OCI-LY1 (cell line): Measurements from ENCODE around the gene FARSA.

Experiments used
- H2AFZ ChIP-seq: fragments of 200-600 bp; sonication (generic), shearing (Covaris generic); 2 replicates; pipeline ENCODE4 v1.6.0; 2014; ENCODE audit warnings: antibody characterized with exemption, mild to moderate bottlenecking, low read length
- H3F3A ChIP-seq: fragments of 200-600 bp; sonication (generic), shearing (Covaris generic); 2 replicates; pipeline ENCODE4 v1.6.0; 2014; ENCODE audit warnings: mild to moderate bottlenecking, antibody characterized with exemption, low read length, moderate library complexity; ENCODE audit not compliant: insufficient read depth
- H3K27ac ChIP-seq: fragments of 200-600 bp; sonication (generic); 2 replicates; pipeline ENCODE4 v1.5.1; 2014; ENCODE audit warnings: low read length, mixed run types, mild to moderate bottlenecking, low read depth; ENCODE audit not compliant: poor library complexity, severe bottlenecking
- H3K27me3 ChIP-seq: fragments of 200-600 bp; sonication (generic); 2 replicates; pipeline ENCODE4 v1.6.0; 2014; ENCODE audit warnings: antibody characterized with exemption, mild to moderate bottlenecking, low read length, moderate library complexity; ENCODE audit not compliant: insufficient read depth
- H3K36me3 ChIP-seq: fragments of 200-600 bp; sonication (generic); 2 replicates; pipeline ENCODE4 v1.6.1; 2014; ENCODE audit warnings: mild to moderate bottlenecking, antibody characterized with exemption, low read length, moderate library complexity, mixed read lengths; ENCODE audit not compliant: insufficient read depth
- H3K4me1 ChIP-seq: fragments of 200-600 bp; sonication (generic); 2 replicates; pipeline ENCODE4 v1.5.1; 2014; ENCODE audit warnings: mild to moderate bottlenecking, low read length, moderate library complexity; ENCODE audit not compliant: insufficient read depth, severe bottlenecking
- H3K4me2 ChIP-seq: fragments of 200-600 bp; sonication (generic), shearing (Covaris generic); 2 replicates; pipeline ENCODE4 v1.6.1; 2014; ENCODE audit warnings: low read length
- H3K4me3 ChIP-seq: fragments of 200-600 bp; sonication (generic); 2 replicates; pipeline ENCODE4 v1.5.1; 2014; ENCODE audit warnings: low read length, low read depth, mild to moderate bottlenecking, mixed read lengths; ENCODE audit not compliant: poor library complexity, severe bottlenecking
- H3K79me2 ChIP-seq: fragments of 200-600 bp; shearing (Covaris generic); 2 replicates; pipeline ENCODE4 v1.6.1; 2016; ENCODE audit warnings: mixed run types, low read length, mixed read lengths; ENCODE audit not compliant: insufficient read depth
- H3K9ac ChIP-seq: fragments of 200-600 bp; sonication (generic), shearing (Covaris generic); 2 replicates; pipeline ENCODE4 v1.6.1; 2014; ENCODE audit warnings: mild to moderate bottlenecking, low read length, mixed read lengths
- H3K9me2 ChIP-seq: fragments of 200-600 bp; sonication (generic), shearing (Covaris generic); 2 replicates; pipeline ENCODE4 v1.6.1; 2014; ENCODE audit warnings: low read depth, mild to moderate bottlenecking, low read length, mixed read lengths
- H3K9me3 ChIP-seq: fragments of 200-600 bp; shearing (Covaris generic); 2 replicates; pipeline ENCODE4 v1.6.1; 2014; ENCODE audit warnings: low read length, mixed read lengths
- H4K20me1 ChIP-seq: fragments of 200-600 bp; sonication (generic), shearing (Covaris generic); 2 replicates; pipeline ENCODE4 v1.6.0; 2016; ENCODE audit warnings: mild to moderate bottlenecking, low read length; ENCODE audit not compliant: insufficient read depth
- CTCF ChIP-seq: fragments of 200-600 bp; sonication (generic), shearing (Covaris generic); IDR thresholded peaks from 2 replicates; pipeline ENCODE4 v1.5.1; 2017; ENCODE audit warnings: mild to moderate bottlenecking, antibody characterized with exemption, low read length, moderate library complexity, mixed read lengths
- EZH2 ChIP-seq: fragments of 200-600 bp; sonication (generic), shearing (Covaris generic); IDR thresholded peaks from 2 replicates; pipeline ENCODE4 v1.8.0; 2017; ENCODE audit warnings: borderline replicate concordance, mixed run types, mild to moderate bottlenecking, antibody characterized with exemption, low read length, moderate library complexity, mixed read lengths

FARSA gene

GRCh38 chr19:12938779-12939601 is 5.5 kb upstream of the FARSA start:
- Histone ChIP-seq H3K36me3 (peaks cover 55% of the 10 kb centered on the region), H3K9me3 (no peaks in the 10 kb centered on the region), H3K27ac (peak overlapping the region; percentile 87), H3K9ac (peak overlapping the region; percentile 97), H3K9me2 (no peaks in the 10 kb centered on the region), H3K79me2 (peaks cover 20% of the 10 kb centered on the region), H3K4me2 (peak overlapping the region; percentile 94), H3K27me3 (no peaks in the 10 kb centered on the region), H2AFZ (no peak overlapping the region), H3F3A (peaks cover 40% of the 10 kb centered on the region), H3K4me1 (peaks cover 66% of the 10 kb centered on the region), H4K20me1 (0 out of 2 replicates have a peak, but pooled peaks cover 3% of the 10 kb centered on the region), H3K4me3 (peak overlapping the region; percentile 99)
- no peak for TF ChIP-seq EZH2
- TF ChIP-seq CTCF, result no peak

- Histone ChIP-seq H3K9ac (peak within 1 kb of the TSS; percentile 97), H3K4me1 (peaks cover 61% of the 10 kb centered on the region), H3F3A (peaks cover 40% of the 10 kb centered on the region), H4K20me1 (0 out of 2 replicates have a peak, but pooled peaks cover 3% of the 10 kb centered on the region), H3K4me2 (peak within 1 kb of the TSS; percentile 94), H3K79me2 (peaks cover 23% of the 10 kb centered on the region), H3K27ac (peak within 1 kb of the TSS; percentile 95), H3K9me2 (no peaks in the 10 kb centered on the region), H3K27me3 (no peaks in the 10 kb centered on the region), H2AFZ (no peak within 1 kb of the TSS), H3K9me3 (no peaks in the 10 kb centered on the region), H3K36me3 (peaks cover 47% of the 10 kb centered on the region), H3K4me3 (peak within 1 kb of the TSS; percentile 99)
- TF ChIP-seq EZH2 (no peak), CTCF (no peak)
These were observed 4.6 kb upstream of the FARSA start, which contains the start of gene CALR for GRCh38 chr19:12937927-12938778. CALR (plus strand) TSS chr19:12938609; CDS start chr19:12938680, 71 bp downstream.

- H3K79me2 ChIP-seq, result peaks cover 31% of the 10 kb centered on the region
- no peak overlapping the region for H2AFZ ChIP-seq
These were observed 3.8 kb upstream of the FARSA start for GRCh38 chr19:12937093-12937926.

More at GRCh38 chr19:12937093-12937926, 3.8 kb upstream of the FARSA start:
- H3K9ac ChIP-seq, result peak overlapping the region; percentile 78
- H3K4me1 ChIP-seq, result peaks cover 63% of the 10 kb centered on the region
- no peaks in the 10 kb centered on the region for H3K9me3 ChIP-seq
- TF ChIP-seq EZH2, result no peak
- no peak for TF ChIP-seq CTCF
- peak overlapping the region; percentile 95 for H3K27ac ChIP-seq
- no peaks in the 10 kb centered on the region for H3K27me3 ChIP-seq
- peaks cover 38% of the 10 kb centered on the region for H3K36me3 ChIP-seq
- H3F3A ChIP-seq, result peaks cover 40% of the 10 kb centered on the region
- H4K20me1 ChIP-seq, result 0 out of 2 replicates have a peak, but pooled peaks cover 3% of the 10 kb centered on the region
- no peaks in the 10 kb centered on the region for H3K9me2 ChIP-seq
- H3K4me3 ChIP-seq, result peak overlapping the region; percentile 99
- peak overlapping the region; percentile 85 for H3K4me2 ChIP-seq
